GM19035 (cell line): ENCODE results near the gene DENR.
"Not testable (repeated sequence)": the region's sequence is repeated elsewhere in the genome, so short reads cannot be mapped to it uniquely, and the experiment has no call there.

Experiments used
- ATAC-seq: cut with Tn5 transposase; IDR thresholded peaks from one replicate; pipeline ENCODE4 v1.9.1; 2021; ENCODE audit not compliant: unreplicated experiment

DENR gene

DNA sequence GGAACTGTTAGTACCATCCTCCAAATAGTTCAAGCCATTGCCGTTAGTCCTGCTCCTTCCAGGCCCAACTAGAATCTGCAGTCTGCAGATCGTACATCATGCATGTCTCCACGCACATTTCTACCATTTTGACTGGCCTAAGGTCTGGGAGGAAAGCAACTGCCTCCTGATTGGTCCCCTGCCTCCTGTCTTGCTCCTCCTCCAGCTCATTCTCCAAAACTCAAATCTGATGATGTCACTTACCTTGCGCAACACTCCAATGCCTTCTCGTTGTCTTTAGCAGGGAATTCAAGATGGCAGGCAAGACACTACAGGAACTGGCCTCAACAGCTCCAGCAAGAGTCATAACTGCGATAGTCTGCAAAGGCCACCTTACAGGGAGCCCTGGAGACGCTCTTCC is 12.3 kb upstream of the DENR start:
- ATAC-seq: no peak

DNA sequence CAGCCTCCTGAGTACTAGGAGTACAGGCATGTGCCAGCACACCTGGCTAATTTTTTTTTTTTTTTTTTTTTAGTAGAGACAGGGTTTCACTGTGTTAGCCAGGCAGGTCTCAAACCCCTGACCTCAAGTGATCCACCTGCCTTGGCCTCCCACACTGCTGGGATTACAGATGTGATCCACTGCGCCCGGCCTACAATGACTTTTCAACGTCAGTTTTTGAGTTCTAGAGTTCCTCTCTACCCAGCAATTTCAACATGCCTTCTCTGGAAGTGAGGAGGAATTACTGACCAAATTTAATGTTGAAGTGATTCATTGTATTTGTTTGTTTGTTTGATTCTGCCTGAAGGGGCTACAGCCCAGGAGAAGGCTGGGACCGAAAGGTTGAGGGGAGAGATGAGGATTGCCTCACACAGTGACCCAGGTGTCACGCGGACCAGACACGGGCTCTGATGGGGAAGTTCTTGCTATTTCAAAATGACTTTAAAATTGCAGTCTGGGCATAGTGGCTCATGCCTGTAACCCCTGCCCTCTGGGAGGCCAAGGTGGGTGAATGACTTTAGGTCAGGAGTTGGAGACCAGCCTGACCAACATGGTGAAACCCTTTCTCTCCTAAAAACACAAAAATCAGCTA is 8.6 kb upstream of the DENR start:
- no peak for ATAC-seq

DNA sequence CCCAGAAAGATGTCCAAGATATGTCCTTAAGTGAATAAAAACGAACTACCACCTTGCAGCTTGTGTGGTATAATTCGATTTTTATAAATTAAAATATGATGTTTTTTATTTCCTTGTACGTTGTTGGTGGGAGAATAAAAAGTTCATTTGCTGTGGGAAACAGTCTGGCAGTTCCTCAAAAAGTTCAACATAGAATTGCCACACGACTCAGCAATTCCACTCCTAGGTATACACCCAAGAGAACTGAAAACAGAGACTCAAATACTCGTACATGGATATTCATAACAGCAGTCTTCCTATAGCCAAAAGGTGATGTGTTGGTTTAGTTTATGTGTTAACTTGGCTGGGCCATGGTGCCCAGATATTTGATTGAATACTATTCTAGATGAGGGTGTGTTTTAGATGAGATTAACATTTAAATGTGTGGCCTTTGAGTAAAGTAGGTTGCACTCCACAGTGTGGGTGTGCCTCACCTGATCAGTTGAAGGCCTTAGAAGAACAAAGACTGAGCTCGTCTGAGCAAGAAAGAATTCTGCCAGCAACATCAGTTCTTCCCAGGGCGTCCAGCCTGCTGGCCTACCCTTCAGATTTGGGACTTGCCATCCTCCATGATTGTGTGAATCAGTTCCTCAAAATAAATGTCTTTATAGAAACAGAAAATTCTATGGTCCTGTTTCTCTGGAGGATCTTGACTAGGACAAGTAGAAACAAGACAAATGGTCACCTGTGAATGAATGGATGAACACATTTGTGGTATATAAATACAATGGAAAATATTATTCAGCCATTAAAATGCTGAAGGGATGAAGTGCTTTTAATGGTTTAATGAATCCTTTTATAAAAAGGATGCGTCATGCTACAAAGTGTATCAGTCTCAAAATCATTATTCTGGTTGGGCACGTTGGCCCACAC is 5.1 kb upstream of the DENR start:
- no peak for ATAC-seq

DNA sequence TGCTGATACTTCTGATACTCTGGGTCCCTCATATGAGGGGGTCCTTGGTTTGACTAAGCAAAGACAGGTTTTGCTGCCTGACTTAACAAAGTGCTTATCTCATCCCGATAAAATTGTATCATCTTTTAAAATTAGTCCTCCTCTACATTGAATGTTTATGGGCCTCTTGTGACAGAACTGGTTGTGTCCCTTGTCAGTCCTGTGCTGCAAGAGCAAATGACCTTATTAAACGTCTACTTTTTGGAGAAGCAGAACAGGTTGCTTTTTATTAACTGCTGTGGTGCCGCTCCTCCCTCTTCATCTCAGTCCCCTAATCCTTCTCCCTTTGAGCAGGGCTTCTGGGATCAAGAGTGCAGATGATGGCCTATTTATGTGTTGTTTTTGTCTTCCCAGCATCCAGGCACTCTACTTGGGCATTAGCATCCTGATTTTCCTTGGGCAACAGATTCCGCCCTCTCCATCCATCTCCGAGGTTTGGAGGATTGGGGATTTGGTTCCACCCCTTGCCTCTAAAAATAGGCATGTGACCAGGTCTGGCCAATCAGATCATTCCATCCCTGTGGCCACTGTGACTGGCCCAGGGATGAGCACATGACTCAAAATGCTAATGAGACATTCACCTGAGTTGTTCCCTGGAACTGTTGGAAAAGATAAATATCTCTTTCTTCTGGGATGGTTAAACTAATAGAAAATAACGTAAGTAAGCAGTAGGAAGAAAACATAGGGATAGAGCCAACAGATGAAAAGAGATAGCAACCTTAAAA is 2.9 kb upstream of the DENR start:
- no peak for ATAC-seq

DNA sequence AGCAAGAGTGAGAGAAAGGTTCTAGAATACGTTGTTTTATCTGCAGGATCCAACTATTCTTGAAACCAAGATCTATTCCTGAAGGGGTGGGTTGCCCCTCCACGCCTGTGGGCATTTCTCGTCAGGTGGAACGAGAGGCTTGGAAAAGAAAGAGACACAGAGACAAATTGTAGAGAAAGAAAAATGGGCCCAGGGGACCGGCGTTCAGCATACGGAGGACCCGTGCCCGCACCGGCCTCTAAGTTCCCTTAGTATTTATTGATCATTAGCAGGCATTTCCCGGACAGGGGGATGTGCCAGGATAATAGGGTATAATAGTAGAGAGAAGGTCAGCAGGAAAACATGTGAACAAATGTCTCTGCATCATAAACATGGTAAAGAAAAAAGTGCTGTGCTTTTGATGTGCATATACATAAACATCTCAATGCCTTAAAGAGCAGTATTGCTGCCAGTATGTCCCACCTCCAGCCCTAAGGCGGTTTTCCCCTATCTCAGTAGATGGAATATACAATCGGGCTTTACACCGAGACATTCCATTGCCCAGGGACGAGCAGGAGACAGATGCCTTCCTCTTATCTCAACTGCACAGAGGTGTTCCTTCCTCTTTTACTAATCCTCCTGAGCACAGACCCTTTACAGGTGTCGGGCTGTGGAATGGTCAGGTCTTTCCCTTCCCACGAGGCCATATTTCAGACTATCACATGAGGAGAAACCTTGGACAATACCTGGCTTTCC is 1.7 kb upstream of the DENR start:
- ATAC-seq: not testable (repeated sequence)

DNA sequence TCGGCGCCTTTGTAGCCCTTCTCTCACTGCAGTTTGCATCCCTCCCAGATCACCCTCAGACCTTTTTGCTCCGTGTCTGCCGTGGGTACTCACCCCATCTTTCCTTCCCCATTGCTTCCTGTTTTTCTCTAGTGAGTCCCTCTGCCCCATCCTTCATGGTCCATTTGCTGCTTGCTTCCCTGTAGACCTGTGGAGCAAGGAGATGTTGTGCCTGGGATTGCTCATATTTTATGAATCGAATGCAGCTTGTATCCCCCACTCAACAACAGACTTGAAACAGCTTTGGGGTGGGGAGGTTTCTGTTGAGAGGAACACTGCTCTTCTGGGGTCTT is 661 bp downstream of the DENR start:
- ATAC-seq: no peak

DNA sequence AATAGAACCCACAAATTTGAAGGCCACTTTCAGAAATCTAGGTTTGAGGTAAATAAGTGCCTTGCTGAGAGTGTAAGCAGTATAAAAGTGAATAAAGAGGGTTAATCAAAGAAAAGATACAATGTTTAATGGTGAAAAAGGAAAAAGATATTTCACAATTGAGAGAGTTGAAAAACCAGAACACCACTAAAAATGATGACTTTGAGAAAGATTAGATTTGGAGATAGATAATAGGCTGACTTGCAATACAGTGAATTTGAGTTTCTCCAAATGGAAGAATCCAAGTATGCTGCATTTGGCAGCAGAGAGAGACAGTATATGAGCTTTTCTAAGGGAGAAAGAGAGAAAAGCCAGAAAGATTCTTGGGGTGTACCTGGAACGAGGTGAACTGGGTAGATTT is 2.2 kb downstream of the DENR start:
- ATAC-seq: no peak

DNA sequence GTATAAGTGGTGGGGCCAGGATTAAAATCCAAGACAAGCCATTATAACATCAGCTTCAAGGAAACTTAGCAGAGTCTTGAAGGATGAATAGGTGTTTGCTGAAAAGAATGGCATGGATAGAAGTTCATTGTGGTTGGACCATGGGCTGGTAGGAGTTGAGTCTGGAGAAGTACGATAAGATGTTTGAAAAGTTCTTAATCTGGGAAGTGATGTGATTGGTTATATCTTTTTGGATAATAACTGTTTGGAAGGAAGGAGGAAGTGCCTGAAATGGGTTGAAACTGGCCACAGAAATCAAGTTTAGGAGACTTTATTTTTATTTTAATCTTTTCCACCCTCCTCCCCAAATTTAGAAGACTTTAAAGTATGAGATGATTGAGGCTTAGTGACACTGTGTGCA is 4.9 kb downstream of the DENR start:
- no peak for ATAC-seq

DNA sequence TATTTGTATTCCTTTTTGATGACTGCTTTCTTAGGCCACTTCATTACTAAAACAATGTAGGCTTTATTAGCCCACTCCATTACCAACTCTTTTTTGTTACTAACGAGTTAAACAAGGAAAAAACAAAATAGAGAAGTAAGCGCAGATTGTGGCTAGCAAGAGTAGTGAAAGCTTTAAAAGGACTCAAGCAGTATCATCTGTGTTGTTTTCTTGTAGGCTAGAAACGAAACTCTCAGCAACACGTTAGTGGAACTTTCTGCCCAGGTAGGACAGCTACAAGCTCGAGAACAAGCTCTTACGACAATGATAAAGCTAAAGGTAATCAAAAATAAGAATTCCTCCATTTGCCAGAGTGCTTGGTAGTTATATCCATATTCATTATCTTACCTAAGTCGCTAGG is 32.9 kb downstream of the DENR start:
- ATAC-seq: no peak

DNA sequence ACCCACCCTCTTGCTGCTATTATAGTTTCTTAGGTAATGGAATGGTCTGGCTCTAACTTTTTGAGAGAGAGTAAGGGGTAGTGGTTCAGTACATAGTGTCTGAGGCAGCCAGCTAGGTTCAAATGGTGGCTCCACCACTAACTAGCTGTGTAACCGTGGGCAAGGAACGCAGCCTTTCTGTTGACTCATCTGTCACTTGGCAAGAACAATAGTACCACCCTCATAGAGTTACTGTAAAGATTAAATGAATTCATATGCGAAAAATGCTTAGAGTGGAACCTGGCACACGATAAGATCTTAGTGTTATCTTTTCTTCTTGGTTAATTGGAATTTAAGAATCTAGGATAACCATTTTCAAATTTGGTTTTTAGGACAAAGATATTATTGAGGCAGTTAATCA is 35.8 kb downstream of the DENR start:
- no peak for ATAC-seq

DNA sequence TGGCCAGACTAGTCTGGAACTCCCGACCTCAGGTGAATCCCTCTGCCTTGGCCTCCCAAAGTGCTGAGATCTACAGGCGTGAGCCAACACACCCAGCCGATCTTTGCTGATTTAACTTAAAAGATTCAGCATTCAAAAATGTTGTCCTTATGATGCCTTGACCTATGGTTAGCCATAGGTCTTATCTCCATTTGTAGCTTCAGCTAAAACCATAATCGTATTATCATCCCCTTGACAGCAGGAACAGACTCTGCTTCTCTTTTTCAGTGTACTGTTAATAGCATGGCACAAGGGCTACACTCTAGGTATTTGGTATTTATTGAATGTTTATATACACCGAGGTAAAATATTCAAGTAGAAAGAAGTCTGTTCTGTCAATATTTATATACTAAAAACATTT is 37.0 kb downstream of the DENR start:
- no peak for ATAC-seq

DNA sequence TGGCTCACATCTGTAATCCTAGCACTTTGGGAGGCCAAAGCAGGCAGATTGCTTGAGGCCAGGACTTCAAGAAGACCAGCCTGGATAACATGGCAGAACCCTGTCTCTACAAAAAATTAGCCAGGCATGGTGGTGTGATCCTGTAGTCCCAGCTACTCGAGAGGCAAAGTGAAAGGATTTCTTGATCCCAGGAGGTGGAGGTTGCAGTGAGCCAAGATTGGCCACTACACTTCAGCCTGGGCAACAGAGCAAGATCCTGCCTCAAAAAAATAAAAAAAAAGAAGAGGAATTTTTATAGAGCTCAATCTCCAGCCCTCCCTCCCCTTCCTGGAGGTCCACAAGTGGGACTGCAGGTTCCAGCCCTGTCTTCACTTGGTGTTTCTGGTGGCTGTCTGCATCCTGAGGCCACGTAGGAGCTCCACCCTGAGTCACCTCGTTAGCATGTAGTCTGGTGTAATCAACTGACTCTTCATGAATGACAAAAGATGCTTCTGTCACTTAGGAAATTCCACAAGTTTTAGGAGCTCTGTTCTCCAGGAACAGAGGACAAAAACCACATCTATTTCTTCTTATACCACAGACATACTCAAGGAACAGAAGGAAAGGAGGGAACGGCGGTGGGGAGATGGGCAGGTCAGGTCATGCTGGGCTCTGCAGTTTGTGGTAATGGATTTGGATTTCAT is 37.9 kb downstream of the DENR start:
- ATAC-seq: no peak

DNA sequence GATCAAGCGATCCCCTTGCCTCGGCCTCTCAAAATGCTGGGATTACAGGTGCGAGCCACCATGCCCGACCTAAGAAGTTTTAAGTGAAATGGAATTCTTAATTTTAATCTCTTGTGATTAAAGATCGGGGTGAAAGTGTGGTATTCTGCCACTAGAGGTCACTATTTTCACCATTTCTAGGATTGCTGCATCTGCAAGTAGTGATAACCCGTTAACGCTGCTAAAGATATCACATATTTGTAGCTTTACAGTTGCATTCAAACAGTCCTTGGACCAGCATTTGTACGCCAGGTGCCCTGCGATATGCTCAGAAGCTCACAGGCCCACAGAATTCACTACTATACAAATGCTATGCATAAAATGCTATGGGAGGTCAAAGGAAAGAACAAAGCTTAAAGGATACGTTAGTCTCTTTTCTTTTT is 41.1 kb downstream of the DENR start:
- ATAC-seq: no peak

DNA sequence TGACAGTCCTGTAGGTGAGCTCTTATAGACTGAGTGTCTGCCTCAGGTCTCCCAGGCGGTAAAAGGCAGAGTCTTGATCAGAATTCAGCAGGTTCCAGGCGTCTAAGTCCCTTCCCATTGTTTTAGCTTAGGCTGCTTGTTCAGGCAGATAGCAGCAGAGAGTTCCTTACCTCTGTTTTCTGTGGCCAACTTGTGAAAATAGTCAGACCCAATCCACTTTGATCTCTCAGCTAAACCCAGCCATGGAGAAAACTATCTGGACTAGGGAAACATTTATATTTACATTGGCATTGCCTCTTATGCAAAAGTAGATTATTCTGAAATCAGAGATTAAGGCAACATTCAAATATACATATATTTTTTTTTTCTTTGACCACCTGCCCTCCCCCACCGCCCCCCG is 43.2 kb downstream of the DENR start:
- no peak for ATAC-seq

DNA sequence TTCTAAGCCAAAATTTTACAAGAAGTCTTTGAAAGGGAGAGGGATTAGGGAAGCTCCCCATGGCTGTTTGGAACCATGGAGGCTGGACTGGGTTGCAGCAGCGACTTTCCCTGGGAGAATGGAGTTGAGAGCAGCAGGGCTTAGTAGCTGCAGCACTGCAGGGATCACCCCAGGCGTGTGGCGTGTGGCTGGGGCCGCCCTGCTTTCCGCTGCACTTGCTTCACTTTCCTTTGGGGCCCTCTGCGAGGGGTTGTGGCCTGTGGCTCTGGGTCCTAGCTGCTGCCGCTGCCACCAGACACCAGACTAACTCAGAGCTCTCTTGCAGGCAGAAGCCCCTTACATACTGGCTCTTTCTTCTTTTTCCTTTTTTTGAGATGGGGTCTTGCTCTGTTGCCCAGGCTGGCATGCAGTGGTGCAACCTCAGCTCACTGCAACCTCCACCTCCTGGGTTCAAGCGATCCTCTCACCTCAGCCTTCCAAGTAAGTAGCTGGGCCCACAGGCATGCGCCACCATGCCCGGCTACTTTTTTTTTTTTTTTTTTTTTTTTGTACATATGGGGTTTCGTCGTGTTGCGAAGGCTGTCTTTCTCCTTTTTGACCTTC is 47.1 kb downstream of the DENR start:
- no peak for ATAC-seq

DNA sequence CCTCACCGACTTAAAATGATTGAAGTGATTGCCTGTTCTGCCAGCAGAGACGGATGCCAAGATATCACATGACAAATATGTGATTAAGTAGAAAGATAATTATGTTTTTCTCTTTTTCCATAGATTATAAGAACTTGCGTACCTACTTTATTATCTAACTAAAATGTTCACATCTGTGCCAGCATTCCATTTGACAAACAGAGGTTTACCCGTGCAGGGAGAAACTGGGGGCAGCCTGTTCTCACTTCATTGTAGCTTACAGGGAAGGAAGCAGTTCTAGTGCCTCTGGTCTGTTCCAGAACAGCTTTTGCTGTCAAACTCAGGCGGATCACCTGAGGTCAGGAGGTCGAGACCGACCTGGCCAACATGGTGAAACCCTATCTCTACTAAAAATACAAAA is 51.3 kb downstream of the DENR start:
- no peak for ATAC-seq

DNA sequence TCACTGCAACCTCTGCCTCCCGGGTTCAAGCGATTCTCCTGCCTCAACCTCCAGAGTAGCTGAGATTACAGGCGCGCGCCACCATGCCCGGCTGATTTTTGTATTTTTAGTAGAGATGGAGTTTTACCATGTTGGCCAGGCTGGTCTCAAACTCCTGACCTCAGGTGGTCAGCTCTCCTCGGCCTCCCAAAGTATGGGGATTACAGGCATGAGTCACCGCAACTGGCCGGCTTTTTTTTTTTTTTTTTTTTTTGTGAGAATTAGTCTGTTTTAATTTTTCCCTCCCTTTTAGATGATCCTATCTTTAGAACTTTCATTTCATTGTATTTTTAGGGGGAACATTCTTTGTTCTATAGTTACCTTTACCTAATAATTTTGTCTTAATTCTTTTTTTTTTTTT is 52.3 kb downstream of the DENR start:
- ATAC-seq: not testable (repeated sequence)

DNA sequence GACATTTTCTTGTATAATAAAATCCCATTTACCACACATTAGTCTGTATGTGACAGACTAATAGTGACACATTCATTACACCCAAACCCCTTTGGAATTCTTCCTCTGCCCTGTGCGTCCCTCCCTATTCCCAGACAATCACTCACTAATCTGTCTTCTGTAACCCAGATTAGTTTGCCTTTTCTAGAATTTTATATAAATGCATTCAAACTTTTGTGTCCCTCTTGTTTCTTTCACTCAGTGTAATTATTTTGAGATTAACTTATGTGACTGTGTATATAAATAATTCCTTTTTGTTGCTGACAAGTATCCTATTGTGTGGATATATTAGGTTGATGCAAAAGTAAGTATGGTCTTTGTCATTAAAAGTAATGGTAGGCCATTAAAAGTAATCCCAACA is 55.0 kb downstream of the DENR start:
- no peak for ATAC-seq

DNA sequence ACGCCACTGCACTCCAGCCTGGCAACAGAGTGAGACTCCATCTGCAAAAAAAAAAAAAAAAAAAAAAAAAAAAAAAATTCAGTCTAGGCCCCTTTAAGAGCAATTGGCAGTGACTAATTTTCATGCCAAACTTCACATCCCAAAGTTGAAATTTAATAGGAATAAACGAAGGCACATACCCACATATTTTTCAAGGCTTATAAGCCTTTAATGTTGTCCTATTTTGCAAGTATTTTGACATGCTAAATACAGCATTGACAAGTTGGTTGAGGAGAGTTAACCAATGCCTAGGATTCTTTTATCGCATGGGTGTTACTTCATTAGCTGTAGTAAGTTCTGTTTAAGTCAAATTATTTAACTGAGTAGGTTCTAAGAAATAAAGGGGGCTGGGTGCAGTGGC is 59.2 kb downstream of the DENR start:
- ATAC-seq: no peak

DNA sequence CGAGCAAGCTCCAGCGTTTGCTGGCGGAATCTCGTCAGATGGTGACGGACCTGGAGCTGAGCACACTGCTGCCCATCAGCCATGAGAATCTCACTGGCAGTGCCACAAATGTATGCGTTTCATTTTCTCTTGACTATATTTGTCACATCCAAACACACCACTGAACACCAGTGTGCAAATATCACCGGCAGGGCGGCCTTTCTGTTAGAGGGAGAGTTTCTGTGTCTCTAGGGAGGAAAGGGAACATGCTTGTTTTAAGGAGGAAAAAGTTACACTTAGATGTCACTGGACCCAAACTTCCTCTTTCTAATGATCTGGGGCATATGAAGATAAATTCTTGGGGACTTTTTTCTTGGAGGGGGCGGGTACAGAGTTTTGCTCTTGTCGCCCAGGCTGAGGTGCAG is 60.7 kb downstream of the DENR start:
- no peak for ATAC-seq
